ENCODE results near the gene GPR155.
"Not testable (repeated sequence)": the region's sequence is repeated elsewhere in the genome, so short reads cannot be mapped to it uniquely, and the experiment has no call there.

The GPR155 gene

GRCh38 chr2:174491947-174492346 lies 5.1 kb upstream of the GPR155 start:
- no peak for DNase-seq (ENCODE audit: insufficient read length, low spot score)
- FAIRE-seq: no peak
- no peak for TF ChIP-seq CTCF (IDR thresholded peaks at IDR 0.05; ENCODE audit: insufficient read depth, missing control alignments)

- no peak for FAIRE-seq
- no peak for TF ChIP-seq CTCF (IDR thresholded peaks at IDR 0.05; ENCODE audit: insufficient read depth, missing control alignments)
- DNase-seq (ENCODE audit: insufficient read length, low spot score): no peak
Observed at GRCh38 chr2:174490051-174490450, 3.2 kb upstream of the GPR155 start.

GRCh38 chr2:174489520-174489919 lies 2.7 kb upstream of the GPR155 start:
- DNase-seq (ENCODE audit: insufficient read length, low spot score); FAIRE-seq: not testable (repeated sequence)

- FAIRE-seq (no peak), DNase-seq (ENCODE audit: insufficient read length, low spot score) (no peak)
- TF ChIP-seq CTCF (IDR thresholded peaks at IDR 0.05; ENCODE audit: insufficient read depth, missing control alignments): no peak
Observed at GRCh38 chr2:174487820-174488162, 962 bp upstream of the GPR155 start.

- DNase-seq (ENCODE audit: insufficient read length, low spot score): peak; percentile 71
- TF ChIP-seq CTCF (IDR thresholded peaks at IDR 0.05; ENCODE audit: insufficient read depth, missing control alignments): no peak
- no peak for FAIRE-seq
Observed at GRCh38 chr2:174487108-174487819, 435 bp upstream of the GPR155 start.

GRCh38 chr2:174485788-174486562 lies 854 bp downstream of the GPR155 start:
- DNase-seq (ENCODE audit: insufficient read length, low spot score) (no peak), FAIRE-seq (no peak)
- no peak for TF ChIP-seq CTCF (IDR thresholded peaks at IDR 0.05; ENCODE audit: insufficient read depth, missing control alignments)

GRCh38 chr2:174485045-174485444 lies 1.8 kb downstream of the GPR155 start:
- not testable (repeated sequence) for DNase-seq (ENCODE audit: insufficient read length, low spot score); FAIRE-seq

- no peak for DNase-seq (ENCODE audit: insufficient read length, low spot score)
- TF ChIP-seq CTCF (IDR thresholded peaks at IDR 0.05; ENCODE audit: insufficient read depth, missing control alignments): no peak
- FAIRE-seq: no peak
Observed at GRCh38 chr2:174484573-174484972, 2.3 kb downstream of the GPR155 start.
